Stomach (tissue), 4 donors: ENCODE data around the gene PDE4D.

Experiments used
- CTCF ChIP-seq, 7 experiments: fragments of 450-650 bp in 4 of 7; fragments of 200-600 bp in 3 of 7; sonication (generic) in 3 of 7; IDR thresholded peaks; one replicate each; pipeline ENCODE4 v1.5.1; 2016 to 2019; ENCODE audit warnings: antibody characterized with exemption in 7 of 7, control low read depth in 2 of 7, mild to moderate bottlenecking in 1 of 7
- POLR2A ChIP-seq, 4 donors: fragments of 450-650 bp; IDR thresholded peaks; one replicate each; pipeline ENCODE4 v1.6.1; 2016; ENCODE audit warnings: antibody characterized with exemption in 4 of 4, control low read depth in 2 of 4, mild to moderate bottlenecking in 1 of 4, moderate library complexity in 1 of 4
- POLR2AphosphoS5 ChIP-seq, 3 donors: sonication (generic); formaldehyde crosslinking; IDR thresholded peaks; one replicate each; pipeline ENCODE4 v1.6.1; 2016; ENCODE audit warnings: antibody characterized with exemption in 3 of 3

GRCh38 chr5:59266410-59266809, 627.1 kb downstream of the PDE4D start:
- TF ChIP-seq CTCF (IDR thresholded peaks at IDR 0.05) = no peak
- no peak for TF ChIP-seq POLR2AphosphoS5 (IDR thresholded peaks at IDR 0.05)
- TF ChIP-seq POLR2A (IDR thresholded peaks at IDR 0.05) = no peak
